K562 (cell line): ENCODE measurements around the gene HSF5. TPM values are rescaled to one million over a fixed set of nuclear protein-coding genes. Genes with fewer than 3 reads are reported as not detected.

Experiments
- ATAC-seq: fragments of 200-7000 bp; cut with Tn5 transposase; 3 replicates; pipeline ENCODE4 v1.9.1; 2020; ENCODE audit warnings: moderate library complexity
- BruUV-seq: library from RNA; stranded (reverse); fragments of 400-500 nt; replicated peaks from 2 replicates; lab custom pipeline; 2021; lab: Mats Ljungman, UMichigan
- CTCF ChIA-PET: fragments of 300-600 bp; formaldehyde crosslinking; extraction: SDS; loops from one replicate; lab custom pipeline; 2021; ENCODE audit warnings: low intra/inter-chr PET ratio; lab: Yijun Ruan, JAX
- POLR2A ChIA-PET: fragments of 300-600, 350-650 bp; sonication (Branson Sonifier 250); formaldehyde crosslinking; extraction: SDS; loops from one replicate; lab custom pipeline; 2021; ENCODE audit warnings: antibody characterized with exemption, inconsistent platforms; lab: Yijun Ruan, JAX
- DNase-seq, 4 experiments: peaks; one replicate each; pipeline versions ENCODE4 v3.0.0 to v3.0.0-alpha.2; 2011 to 2018; ENCODE audit warnings: low spot score in 3 of 4, mixed read lengths in 3 of 4; ENCODE audit errors: extremely low read depth in 1 of 4
- FAIRE-seq: peaks from 2 replicates; lab custom pipeline; 2011; peaks lifted over from hg19 to GRCh38; lab: Jason Lieb, UNC
- H2AFZ ChIP-seq: 2 replicates; pipeline ENCODE4 v1.6.0; 2011; ENCODE audit warnings: low read depth, low read length, control low read depth, inconsistent platforms
- H3K27ac ChIP-seq: fragments of 200-600 bp; 3 replicates; pipeline ENCODE4 v1.8.0; 2011; ENCODE audit warnings: low read depth, mild to moderate bottlenecking, control low read depth, inconsistent platforms, low read length, moderate library complexity, mixed read lengths; ENCODE audit errors: extremely low read depth
- H3K27me3 ChIP-seq, 2 experiments: fragments of 300-600 bp in 1 of 2; 2 replicates in 1 of 2; 3 replicates in 1 of 2; pipeline versions ENCODE4 v1.6.0 to v1.8.0; 2011; ENCODE audit warnings: inconsistent platforms in 2 of 2, low read length in 2 of 2, mild to moderate bottlenecking in 1 of 2, mixed read lengths in 1 of 2, moderate library complexity in 1 of 2; ENCODE audit not compliant: control insufficient read depth in 2 of 2, insufficient read depth in 2 of 2
- H3K36me3 ChIP-seq: fragments of 300-600 bp; 3 replicates; pipeline ENCODE4 v1.8.0; 2011; ENCODE audit warnings: mild to moderate bottlenecking, low read length, inconsistent platforms; ENCODE audit not compliant: control insufficient read depth, insufficient read depth
- H3K4me1 ChIP-seq, 2 experiments: fragments of 200-600 bp in 1 of 2; replicated peaks in 1 of 2; 2 replicates in 1 of 2; 3 replicates in 1 of 2; pipeline versions ENCODE4 v1.5.1 to v1.8.0; 2011; ENCODE audit warnings: inconsistent platforms in 2 of 2, low read length in 2 of 2, mild to moderate bottlenecking in 1 of 2, mixed read lengths in 1 of 2, moderate library complexity in 1 of 2; ENCODE audit not compliant: control insufficient read depth in 2 of 2, insufficient read depth in 2 of 2
- H3K4me2 ChIP-seq: 2 replicates; pipeline ENCODE4 v1.6.1; 2011; ENCODE audit warnings: low read length, control low read depth, inconsistent platforms, mixed read lengths; ENCODE audit not compliant: insufficient read depth
- H3K4me3 ChIP-seq: fragments of 200-600 bp; sonication (generic), shearing (Covaris generic); 2 replicates; pipeline ENCODE4 v1.5.1; 2016; ENCODE audit warnings: control low read depth, inconsistent platforms
- H3K79me2 ChIP-seq: fragments of 200-600 bp; 3 replicates; pipeline ENCODE4 v1.8.0; 2011; ENCODE audit warnings: low read length, inconsistent platforms; ENCODE audit not compliant: control insufficient read depth, insufficient read depth
- H3K9ac ChIP-seq, 2 experiments: 2 replicates each; pipeline versions ENCODE4 v1.6.0 to v1.6.1; 2011; ENCODE audit warnings: low read depth in 2 of 2, low read length in 2 of 2, control low read depth in 1 of 2, inconsistent platforms in 1 of 2, mild to moderate bottlenecking in 1 of 2, mixed read lengths in 1 of 2; ENCODE audit not compliant: insufficient read depth in 1 of 2
- H3K9me1 ChIP-seq: one replicate; pipeline ENCODE4 v1.6.0; 2011; ENCODE audit warnings: inconsistent platforms, mild to moderate bottlenecking, low read length, moderate library complexity; ENCODE audit not compliant: control insufficient read depth, insufficient read depth
- H3K9me3 ChIP-seq: replicated peaks from 2 replicates; pipeline ENCODE4 v1.5.1; 2011; ENCODE audit warnings: low read depth, low read length, inconsistent platforms; ENCODE audit not compliant: control insufficient read depth, insufficient read depth
- H4K20me1 ChIP-seq: replicated peaks from 2 replicates; pipeline ENCODE4 v1.6.1; 2011; ENCODE audit warnings: low read length, inconsistent platforms, mixed read lengths; ENCODE audit not compliant: control insufficient read depth, insufficient read depth
- CHD1 ChIP-seq: fragments of 200-600 bp; sonication (generic); IDR thresholded peaks from one replicate; pipeline ENCODE4 v1.6.1; 2012; ENCODE audit warnings: mild to moderate bottlenecking, moderate library complexity, low read length, inconsistent platforms
- CREBBP ChIP-seq: IDR thresholded peaks from one replicate; pipeline ENCODE4 v1.6.1; 2012; ENCODE audit warnings: low read depth, mild to moderate bottlenecking, control low read depth, inconsistent platforms, low read length
- GTF2A2 ChIP-seq: IDR thresholded peaks from 2 replicates; pipeline ENCODE4 v1.6.1; 2016; ENCODE audit warnings: mild to moderate bottlenecking, missing genetic modification characterization, missing compliant biosample characterization
- KAT2B ChIP-seq: IDR thresholded peaks from one replicate; pipeline ENCODE4 v1.6.1; 2012; ENCODE audit warnings: low read depth, mild to moderate bottlenecking, control low read depth, inconsistent platforms, low read length, moderate library complexity
- MBD1 ChIP-seq: fragments of 250-450 bp; sonication (Bioruptor Pico); IDR thresholded peaks from 2 replicates; pipeline ENCODE4 v1.8.0; 2022; ENCODE audit warnings: inconsistent platforms
- NFIC ChIP-seq: fragments of 450-650 bp; IDR thresholded peaks from 2 replicates; pipeline ENCODE4 v1.6.1; 2017; ENCODE audit warnings: mild to moderate bottlenecking, inconsistent platforms
- PHB2 ChIP-seq: fragments of 450-650 bp; IDR thresholded peaks from 2 replicates; pipeline ENCODE4 v1.6.1; 2017; ENCODE audit warnings: low read depth
- PTTG1 ChIP-seq: fragments of 450-650 bp; IDR thresholded peaks from 2 replicates; pipeline ENCODE4 v1.6.1; 2016; ENCODE audit warnings: low read depth, mild to moderate bottlenecking, missing genetic modification characterization, missing compliant biosample characterization
- TARDBP ChIP-seq: fragments of 450-650 bp; IDR thresholded peaks from 2 replicates; pipeline ENCODE4 v1.6.1; 2016
- TSHZ1 ChIP-seq: fragments of 250-450 bp; sonication (Bioruptor Pico); IDR thresholded peaks from 2 replicates; pipeline ENCODE4 v1.4.0; 2020; ENCODE audit warnings: mild to moderate bottlenecking, moderate library complexity
- ZBTB2 ChIP-seq: fragments of 450-650 bp; IDR thresholded peaks from 2 replicates; pipeline ENCODE4 v1.6.1; 2016; ENCODE audit warnings: antibody characterized with exemption
- WGBS: fragments of 100-300 bp; shearing (Covaris generic); methylation state at CpG from one replicate; pipeline ENCODE4 v1.1.6; 2016; ENCODE audit warnings: low coverage, mixed read lengths; ENCODE audit not compliant: insufficient coverage; ENCODE audit errors: missing lambda C conversion rate; 5-methylcytosine and 5-hydroxymethylcytosine counted together
- in situ Hi-C: fragments of 300-500 bp; cut with MboI; formaldehyde crosslinking; loops from 4 replicates; pipeline ENCODE4 v1.15.0; 2018; ENCODE audit warnings: inconsistent platforms, mixed read lengths
- intact Hi-C: fragments of 100-400 bp; cut with micrococcal nuclease; formaldehyde crosslinking; loops from 2 replicates; pipeline ENCODE4 v1.14.2; 2022
- polyA plus RNA-seq, 8 experiments: library from polyadenylated mRNA; depleted of rRNA in 4 of 8; stranded (reverse) in 5 of 8; unstranded in 3 of 8; fragments of >200 nt; fragmentation: Nextera tagmentation in 2 of 8; fragmentation: Illumina TruSeq in 1 of 8; extraction: Ambion mirVana in 2 of 8; extraction: Trizol in 1 of 8; gene quantifications; 2 replicates each; pipeline versions ENCODE4 v1.2.1 to v1.2.3, GENCODE V29; 2011 to 2014; ENCODE audit warnings: inconsistent platforms in 1 of 8, missing spikeins in 1 of 8
- total RNA-seq, 7 experiments: library from RNA; depleted of rRNA in 6 of 7; stranded (reverse); fragments of >200 nt in 6 of 7; fragmentation: Illumina TruSeq in 2 of 7; extraction: Trizol in 2 of 7; gene quantifications; 2 replicates each; pipeline versions ENCODE4 v1.2.1 to v1.2.3, GENCODE V29; 2011 to 2021; ENCODE audit warnings: low replicate concordance in 1 of 7
- TF ChIP-seq, protein P1 (sequence below): fragments of 250-450 bp; sonication (Bioruptor Pico); IDR thresholded peaks from 2 replicates; pipeline ENCODE4 v1.9.0; 2021; ENCODE audit warnings: mild to moderate bottlenecking, inconsistent platforms

The HSF5 gene
- total and polyA plus RNA-seq, 9 of the 15 experiments (the other 6 are each of a cell fraction or from before 2014, with no cell fraction given): 0.04 TPM; not detected in 8

- WGBS: 2% methylated on average over 8 of the region's 8 CpGs
- peak within 1 kb of the TSS; percentile 22 for H3K4me3 ChIP-seq
- H3K4me1 ChIP-seq: peaks cover 3 to 8% of the 10 kb centered on the region in 2 experiments; a peak in 4 of 5 replicates
- no TSS peak for BruUV-seq
- in situ Hi-C loops (loop anchor here (5.0 kb wide), 1 partner anchor 80 kb away; no protein-coding TSS in a partner anchor), intact Hi-C loops (loop anchor here (1.0 kb wide), 3 partner anchors 29 to 88 kb away; partner anchors contain the start of gene SUPT4H1)
- no peaks in the 10 kb centered on the region for H3K36me3 ChIP-seq
- H2AFZ ChIP-seq: peak within 1 kb of the TSS; percentile 45
- H3K4me2 ChIP-seq: peak within 1 kb of the TSS; percentile 67
- FAIRE-seq: peak; percentile 96
- no peaks in the 10 kb centered on the region for H3K27me3 ChIP-seq
- peak within 1 kb of the TSS; percentile 37 for H3K27ac ChIP-seq
- peak; percentile 97 for ATAC-seq
- H3K9me3 ChIP-seq: no peaks in the 10 kb centered on the region
- no peaks in the 10 kb centered on the region for H3K9me1 ChIP-seq
- peak; percentile 92 to 97 (median 94) for DNase-seq
- H3K9ac ChIP-seq: peak within 1 kb of the TSS; percentile 37 to 59; a peak in 2 of 4 replicates
- POLR2A ChIA-PET: interaction anchor here (0.8 to 5.8 kb wide), 12 partner anchors 9 to 92 kb away, joined by 3 to 79 read pairs (median 6); partner anchors contain the start of gene TSPOAP1
- H3K79me2 ChIP-seq: peaks cover 45% of the 10 kb centered on the region
- H4K20me1 ChIP-seq: no peaks in the 10 kb centered on the region
- CTCF ChIA-PET: interaction anchor here (1.0 kb wide), 1 partner anchor 100 kb away, joined by 5 read pairs; no protein-coding TSS in a partner anchor
- TF ChIP-seq, protein P1, sequence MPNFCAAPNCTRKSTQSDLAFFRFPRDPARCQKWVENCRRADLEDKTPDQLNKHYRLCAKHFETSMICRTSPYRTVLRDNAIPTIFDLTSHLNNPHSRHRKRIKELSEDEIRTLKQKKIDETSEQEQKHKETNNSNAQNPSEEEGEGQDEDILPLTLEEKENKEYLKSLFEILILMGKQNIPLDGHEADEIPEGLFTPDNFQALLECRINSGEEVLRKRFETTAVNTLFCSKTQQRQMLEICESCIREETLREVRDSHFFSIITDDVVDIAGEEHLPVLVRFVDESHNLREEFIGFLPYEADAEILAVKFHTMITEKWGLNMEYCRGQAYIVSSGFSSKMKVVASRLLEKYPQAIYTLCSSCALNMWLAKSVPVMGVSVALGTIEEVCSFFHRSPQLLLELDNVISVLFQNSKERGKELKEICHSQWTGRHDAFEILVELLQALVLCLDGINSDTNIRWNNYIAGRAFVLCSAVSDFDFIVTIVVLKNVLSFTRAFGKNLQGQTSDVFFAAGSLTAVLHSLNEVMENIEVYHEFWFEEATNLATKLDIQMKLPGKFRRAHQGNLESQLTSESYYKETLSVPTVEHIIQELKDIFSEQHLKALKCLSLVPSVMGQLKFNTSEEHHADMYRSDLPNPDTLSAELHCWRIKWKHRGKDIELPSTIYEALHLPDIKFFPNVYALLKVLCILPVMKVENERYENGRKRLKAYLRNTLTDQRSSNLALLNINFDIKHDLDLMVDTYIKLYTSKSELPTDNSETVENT (CRISPR knock-in tag): 0 out of 2 replicates have a peak, but pooled peaks have one; percentile 21
- TF ChIP-seq TSHZ1 (no peak), CHD1 (no peak), ZBTB2 (peak; percentile 34; the same call in 1 of the 2 replicates), TARDBP (no peak), CREBBP (no peak), MBD1 (CRISPR knock-in tag) (no peak), PTTG1 (tag) (no peak), KAT2B (no peak), GTF2A2 (tag) (no peak), PHB2 (no peak), NFIC (peak; percentile 81)
These were observed 70.7 kb downstream of the HSF5 start, which contains the start of gene RNF43 for GRCh38 chr17:58417300-58418092. RNF43 (minus strand) TSS chr17:58417534; CDS start chr17:58415577, 1,957 bp downstream.
